ENCODE measurements around the gene USP53. TPM values are rescaled to one million over a fixed set of nuclear protein-coding genes. Genes with fewer than 3 reads are reported as not detected.

Gene USP53
- total RNA-seq, 1 donor = 20.1 TPM

Other genes with a start within 250 kb of the USP53 start
- gene MYOZ2, start 76.9 kb upstream of the USP53 start, total RNA-seq = not detected
- not detected for gene FABP2, start 109.4 kb downstream of the USP53 start, total RNA-seq

Measured in mononuclear cell (primary cell).